H1 (cell line): ENCODE data around the gene UTS2R.

ENCODE experiments used
- POLR2AphosphoS5 ChIP-seq: IDR thresholded peaks from 2 replicates; pipeline ENCODE4 v1.6.1; 2011; ENCODE audit warnings: low read depth, low read length
- SUZ12 ChIP-seq: fragments of 200-600 bp; sonication (generic); IDR thresholded peaks from 2 replicates; pipeline ENCODE4 v1.6.1; 2012; ENCODE audit warnings: mild to moderate bottlenecking, inconsistent platforms, low read length, moderate library complexity, mixed read lengths

GRCh38 chr17:82418001-82418986 is 46.7 kb downstream of the UTS2R start, which contains the start of the genes HEXD and OGFOD3:
- TF ChIP-seq POLR2AphosphoS5: peak; percentile 78; the same call in 1 of the 2 replicates
- no peak for TF ChIP-seq SUZ12
